HG03135 (cell line): ENCODE results near the gene KCNQ1OT1.

Source experiments
- ATAC-seq: cut with Tn5 transposase; IDR thresholded peaks from one replicate; pipeline ENCODE4 v1.9.1; 2021; ENCODE audit warnings: mild to moderate bottlenecking, moderate library complexity; ENCODE audit not compliant: unreplicated experiment

The KCNQ1OT1 gene

GRCh38 chr11:2612884-2613571, 86.8 kb downstream of the KCNQ1OT1 start:
- no peak for ATAC-seq

GRCh38 chr11:2609345-2609744, 90.4 kb downstream of the KCNQ1OT1 start:
- no peak for ATAC-seq

GRCh38 chr11:2599561-2600189, 100.1 kb downstream of the KCNQ1OT1 start:
- no peak for ATAC-seq

DNA sequence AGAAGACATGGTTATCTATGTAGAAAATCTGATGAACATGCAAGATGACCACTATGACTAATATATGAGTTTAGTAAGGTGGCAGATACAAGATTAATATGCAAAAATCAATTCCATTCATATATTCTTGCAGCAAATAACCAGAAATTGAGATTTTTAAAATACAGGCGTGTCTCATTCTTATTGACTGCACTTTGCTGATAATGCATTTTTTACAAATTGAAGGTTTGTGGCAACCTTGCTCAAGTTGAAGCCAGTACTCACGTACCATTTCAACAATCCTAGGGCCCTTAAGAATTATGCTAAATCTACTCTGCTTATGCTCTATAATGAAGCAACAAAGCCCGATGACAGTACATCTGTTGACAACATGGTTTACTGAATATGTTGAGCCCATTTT, 104.6 kb downstream of the KCNQ1OT1 start:
- no peak for ATAC-seq

- ATAC-seq: no peak
Observed at GRCh38 chr11:2594267-2594666, 105.5 kb downstream of the KCNQ1OT1 start.

DNA sequence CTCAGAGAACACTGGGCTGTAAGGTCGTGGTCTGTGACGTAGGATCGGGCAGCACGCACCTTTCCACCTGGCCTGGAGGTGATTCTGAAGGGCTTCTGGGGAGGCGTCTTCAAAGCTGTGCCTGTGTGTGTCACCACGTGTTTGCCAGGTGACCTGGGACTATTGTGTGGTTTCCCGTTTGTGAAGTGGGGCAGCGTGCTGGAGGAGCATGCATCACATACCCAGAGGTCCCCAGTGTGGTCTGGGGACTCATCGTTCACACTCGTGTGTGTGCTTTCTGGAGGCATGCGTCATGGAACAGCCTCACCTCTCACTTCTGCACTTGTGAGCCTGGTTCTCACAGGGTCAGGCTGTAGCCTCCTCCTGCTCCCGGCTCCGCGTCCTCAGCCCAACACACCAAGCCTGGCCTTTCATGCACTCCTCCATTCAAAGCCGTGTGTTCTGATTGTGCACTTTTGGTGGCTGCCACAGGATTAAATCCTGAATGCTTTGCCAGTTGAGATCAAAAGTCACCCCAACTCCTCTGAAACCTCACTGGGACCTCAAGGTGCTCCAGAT, 106.3 kb downstream of the KCNQ1OT1 start:
- no peak for ATAC-seq

DNA sequence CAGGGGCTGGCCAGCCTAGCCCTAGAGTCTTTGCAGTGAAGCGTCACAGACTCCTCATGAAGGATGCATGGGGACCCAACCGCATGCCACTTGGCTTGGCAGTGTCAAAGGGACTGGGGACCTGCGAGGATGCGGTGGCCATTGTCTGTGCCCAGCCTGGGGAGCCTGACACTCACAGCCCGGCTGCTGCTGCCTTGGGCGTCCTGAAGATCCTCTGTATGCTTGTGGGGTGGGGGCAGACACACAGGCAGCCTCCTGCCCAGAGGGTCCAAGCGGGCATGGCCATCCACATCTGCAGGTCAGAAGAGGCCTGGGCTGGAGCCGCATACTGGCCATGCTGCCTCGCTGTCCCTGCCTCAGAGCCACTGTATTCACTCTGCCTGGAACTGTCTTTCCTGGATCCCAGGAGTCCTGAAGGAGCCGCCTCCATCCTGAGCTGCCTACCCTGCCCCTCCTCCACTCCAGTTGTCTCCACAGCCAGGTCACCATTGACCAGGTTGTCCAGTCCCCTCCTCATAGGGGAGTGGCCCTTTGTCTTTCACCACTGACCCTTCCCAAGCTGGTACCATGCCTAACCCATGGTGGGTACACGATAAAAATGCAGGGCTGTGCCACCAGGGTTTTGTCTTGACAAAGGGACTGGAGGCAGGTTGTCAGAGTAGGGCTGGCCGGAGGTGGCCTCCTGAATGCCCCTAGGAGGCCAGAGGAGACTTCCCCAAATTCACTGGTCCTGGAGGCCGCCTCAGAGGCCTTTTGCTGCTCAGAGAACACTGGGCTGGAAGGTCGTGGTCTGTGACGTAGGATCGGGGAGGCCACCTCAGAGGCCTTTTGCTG, 107.0 kb downstream of the KCNQ1OT1 start:
- no peak for ATAC-seq

- ATAC-seq: no peak
Observed at GRCh38 chr11:2591805-2592204, 108.0 kb downstream of the KCNQ1OT1 start.

- no peak for ATAC-seq
Observed at GRCh38 chr11:2590965-2591754, 108.6 kb downstream of the KCNQ1OT1 start.

DNA sequence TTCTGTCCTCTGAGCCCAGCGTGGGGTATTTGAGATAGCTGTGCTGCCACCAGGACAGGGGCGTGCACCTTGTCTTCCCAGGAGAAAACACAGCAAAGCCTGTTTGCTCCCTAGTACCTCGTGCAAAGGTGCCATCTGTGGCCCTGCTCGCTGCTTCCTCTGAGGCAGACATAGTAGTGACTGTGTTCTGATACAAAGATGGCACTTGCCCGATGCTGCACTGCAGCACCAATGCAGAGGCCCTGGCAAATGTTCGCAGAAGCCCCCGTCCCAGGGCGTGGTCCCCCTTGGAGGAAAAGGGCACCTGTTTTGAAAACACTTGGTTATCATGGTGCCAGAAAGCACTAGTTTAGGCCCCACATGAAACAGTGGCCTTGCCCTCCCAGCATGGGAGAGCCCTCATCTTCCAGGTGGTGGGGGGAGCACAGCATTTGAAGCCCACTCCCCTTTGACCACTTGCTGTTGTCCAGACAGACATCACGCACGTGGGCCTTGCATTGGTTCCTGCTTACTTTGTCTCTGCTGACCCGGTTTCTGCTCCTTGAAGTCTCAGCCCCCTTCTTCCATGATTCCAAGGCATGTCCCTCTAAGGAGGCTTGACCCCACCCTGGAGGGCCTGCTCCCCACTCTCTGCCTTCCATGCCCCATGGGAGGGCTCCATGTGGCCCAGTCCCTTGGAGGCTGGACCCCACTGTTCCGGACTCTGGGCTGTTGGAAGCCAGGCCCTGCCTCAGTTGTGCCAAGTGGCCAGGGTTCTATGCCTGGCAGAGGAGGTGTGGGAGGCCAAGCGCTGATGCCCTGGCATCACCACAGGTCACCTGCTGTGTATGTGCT, 109.4 kb downstream of the KCNQ1OT1 start:
- no peak for ATAC-seq

- ATAC-seq: no peak
Observed at GRCh38 chr11:2589538-2589934, 110.3 kb downstream of the KCNQ1OT1 start.

- no peak for ATAC-seq
Observed at GRCh38 chr11:2588809-2589537, 110.8 kb downstream of the KCNQ1OT1 start.

DNA sequence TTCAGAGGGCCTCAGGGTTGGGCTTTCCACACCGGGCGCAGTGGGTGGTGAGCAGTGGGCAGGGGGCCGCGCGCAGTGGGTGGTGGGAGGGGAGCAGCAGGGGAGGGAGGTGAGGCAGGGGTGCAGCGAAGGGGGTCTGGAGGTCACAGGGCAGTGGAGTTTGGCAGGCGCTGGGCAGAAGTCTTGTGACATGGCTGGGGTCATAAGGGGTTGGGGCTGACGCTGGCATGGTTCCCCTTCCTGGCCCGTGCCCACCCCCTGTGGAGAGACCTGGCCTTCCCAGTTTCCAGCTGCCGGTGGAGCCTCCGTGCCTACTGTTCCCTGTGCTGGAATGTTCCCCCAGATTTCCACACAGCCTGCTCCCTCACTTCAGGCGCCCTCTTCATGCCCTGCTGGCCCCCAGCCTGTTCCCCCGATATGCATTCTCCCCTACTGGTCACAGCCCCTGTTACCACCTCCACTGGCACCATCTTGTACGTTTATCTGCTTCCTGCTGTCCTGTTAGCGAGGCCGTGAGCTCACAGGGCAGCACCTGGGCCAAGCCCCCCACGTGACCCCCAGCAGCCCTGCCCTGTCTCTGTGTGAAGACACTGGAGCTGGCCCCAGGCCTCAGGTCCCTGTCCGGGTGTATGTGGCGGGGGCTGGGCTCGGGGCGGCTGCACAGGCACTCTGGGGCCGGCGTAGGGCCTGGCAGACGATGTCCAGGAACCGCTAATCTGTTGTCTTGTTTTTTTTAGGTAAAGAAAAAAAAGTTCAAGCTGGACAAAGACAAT, 111.6 kb downstream of the KCNQ1OT1 start:
- no peak for ATAC-seq

GRCh38 chr11:2587132-2587930, 112.5 kb downstream of the KCNQ1OT1 start:
- ATAC-seq: no peak

- ATAC-seq: no peak
Observed at GRCh38 chr11:2586793-2587131, 113.0 kb downstream of the KCNQ1OT1 start.

DNA sequence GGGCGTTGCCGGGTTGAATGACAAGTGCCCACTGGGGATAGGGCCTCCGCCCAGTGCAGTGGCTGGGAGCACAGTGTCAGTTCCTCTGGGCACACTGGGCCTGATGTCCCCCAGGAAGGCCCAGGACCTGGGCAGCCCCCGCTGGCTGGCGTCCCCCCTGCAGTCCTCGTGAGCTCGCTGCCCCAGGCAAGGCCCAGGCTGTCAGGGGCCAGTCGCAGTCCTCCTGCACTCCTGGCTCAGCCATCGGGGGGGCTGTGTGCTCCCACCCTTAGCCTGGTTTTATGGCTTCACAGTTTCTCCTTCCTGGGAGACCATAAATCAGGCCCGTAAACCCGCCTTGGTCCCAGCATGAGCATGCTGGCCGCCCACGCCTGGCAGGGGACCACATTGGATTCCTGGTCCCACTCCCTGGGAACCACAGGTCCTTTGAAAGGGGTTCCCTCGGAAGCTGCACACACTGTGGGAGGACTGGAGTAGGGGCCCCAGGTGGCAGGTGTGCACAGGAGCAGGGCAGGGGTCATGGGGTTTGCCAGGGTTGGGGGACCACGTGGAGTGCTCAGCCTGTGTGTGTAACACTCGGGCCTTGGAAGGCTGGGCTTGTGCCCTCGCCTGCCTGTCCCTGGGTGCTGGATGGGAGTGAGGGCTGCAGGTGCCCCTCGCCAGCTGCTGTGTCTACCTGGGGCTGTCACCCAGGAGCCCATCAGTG, 113.6 kb downstream of the KCNQ1OT1 start:
- no peak for ATAC-seq

DNA sequence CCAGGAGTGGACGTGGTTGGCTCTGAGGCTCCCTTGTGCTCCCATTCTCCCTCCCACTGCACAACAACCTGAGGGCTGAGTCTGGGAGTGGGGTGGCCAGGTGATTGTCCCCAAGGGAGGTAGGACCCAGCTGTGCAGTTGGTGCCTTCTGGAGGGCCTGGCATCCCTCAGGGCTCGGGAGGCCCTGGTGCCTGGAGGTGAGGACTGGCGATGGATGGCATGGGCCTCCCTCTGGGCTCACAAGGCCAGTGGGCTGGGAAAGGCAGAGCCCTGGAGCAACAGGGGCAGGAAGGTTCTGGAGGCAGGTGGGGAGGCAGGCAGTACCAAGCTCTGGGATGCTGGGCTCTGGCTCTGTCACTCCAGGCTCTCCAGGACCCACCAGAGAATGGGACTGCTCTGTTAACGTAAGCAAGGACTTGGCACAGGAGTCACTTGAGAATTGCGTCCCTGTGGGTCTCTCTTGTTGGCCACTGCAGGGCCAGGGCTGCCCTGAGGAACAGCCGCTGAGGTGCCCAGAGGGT, 114.2 kb downstream of the KCNQ1OT1 start:
- ATAC-seq: no peak
